ENCODE results near the gene FBLN2.

Gene FBLN2

GRCh38 chr3:13596426-13597205 is 47.7 kb downstream of the FBLN2 start:
- Histone ChIP-seq H3K36me3 (ENCODE audit: insufficient read depth, low read length) (no peaks in the 10 kb centered on the region), H3K4me3 (ENCODE audit: low read length) (no peak overlapping the region), H2AFZ (ENCODE audit: low read depth, low read length) (no peak overlapping the region), H3K27me3 (ENCODE audit: insufficient read depth, low read length) (no peaks in the 10 kb centered on the region), H3K4me1 (ENCODE audit: insufficient read depth, low read length) (no peaks in the 10 kb centered on the region), H3K9me3 (ENCODE audit: low read length) (no peaks in the 10 kb centered on the region)

GRCh38 chr3:13597661-13598060 is 48.7 kb downstream of the FBLN2 start:
- H3K9me3 ChIP-seq (ENCODE audit: low read length): no peaks in the 10 kb centered on the region
- no peaks in the 10 kb centered on the region for H3K4me1 ChIP-seq (ENCODE audit: insufficient read depth, low read length)
- no peaks in the 10 kb centered on the region for H3K27me3 ChIP-seq (ENCODE audit: insufficient read depth, low read length)
- no peak overlapping the region for H2AFZ ChIP-seq (ENCODE audit: low read depth, low read length)
- no peaks in the 10 kb centered on the region for H3K36me3 ChIP-seq (ENCODE audit: insufficient read depth, low read length)
- H3K4me3 ChIP-seq (ENCODE audit: low read length): no peak overlapping the region

GRCh38 chr3:13598201-13598600 is 49.3 kb downstream of the FBLN2 start:
- Histone ChIP-seq H3K9me3 (ENCODE audit: low read length) (no peaks in the 10 kb centered on the region), H3K4me3 (ENCODE audit: low read length) (no peak overlapping the region), H3K27me3 (ENCODE audit: insufficient read depth, low read length) (no peaks in the 10 kb centered on the region), H2AFZ (ENCODE audit: low read depth, low read length) (no peak overlapping the region), H3K4me1 (ENCODE audit: insufficient read depth, low read length) (no peaks in the 10 kb centered on the region), H3K36me3 (ENCODE audit: insufficient read depth, low read length) (no peaks in the 10 kb centered on the region)

- H3K4me3 ChIP-seq (ENCODE audit: low read length): no peak overlapping the region
- H3K27me3 ChIP-seq (ENCODE audit: insufficient read depth, low read length): no peaks in the 10 kb centered on the region
- no peaks in the 10 kb centered on the region for H3K36me3 ChIP-seq (ENCODE audit: insufficient read depth, low read length)
- H3K4me1 ChIP-seq (ENCODE audit: insufficient read depth, low read length): no peaks in the 10 kb centered on the region
- no peak overlapping the region for H2AFZ ChIP-seq (ENCODE audit: low read depth, low read length)
- H3K9me3 ChIP-seq (ENCODE audit: low read length): no peaks in the 10 kb centered on the region
Measured at GRCh38 chr3:13598926-13599886, 50.3 kb downstream of the FBLN2 start.

- H3K27me3 ChIP-seq (ENCODE audit: insufficient read depth, low read length): no peaks in the 10 kb centered on the region
- H3K9me3 ChIP-seq (ENCODE audit: low read length): no peaks in the 10 kb centered on the region
- H3K4me3 ChIP-seq (ENCODE audit: low read length): no peak overlapping the region
- H2AFZ ChIP-seq (ENCODE audit: low read depth, low read length): no peak overlapping the region
- no peaks in the 10 kb centered on the region for H3K36me3 ChIP-seq (ENCODE audit: insufficient read depth, low read length)
- no peaks in the 10 kb centered on the region for H3K4me1 ChIP-seq (ENCODE audit: insufficient read depth, low read length)
Measured at GRCh38 chr3:13599887-13600450, 51.0 kb downstream of the FBLN2 start.

- no peaks in the 10 kb centered on the region for H3K4me1 ChIP-seq (ENCODE audit: insufficient read depth, low read length)
- no peaks in the 10 kb centered on the region for H3K27me3 ChIP-seq (ENCODE audit: insufficient read depth, low read length)
- H3K36me3 ChIP-seq (ENCODE audit: insufficient read depth, low read length): no peaks in the 10 kb centered on the region
- no peaks in the 10 kb centered on the region for H3K9me3 ChIP-seq (ENCODE audit: low read length)
- H2AFZ ChIP-seq (ENCODE audit: low read depth, low read length): no peak overlapping the region
- no peak overlapping the region for H3K4me3 ChIP-seq (ENCODE audit: low read length)
Measured at GRCh38 chr3:13600950-13601691, 52.2 kb downstream of the FBLN2 start.

GRCh38 chr3:13601692-13602080 is 52.8 kb downstream of the FBLN2 start:
- no peaks in the 10 kb centered on the region for H3K27me3 ChIP-seq (ENCODE audit: insufficient read depth, low read length)
- no peak overlapping the region for H3K4me3 ChIP-seq (ENCODE audit: low read length)
- no peak overlapping the region for H2AFZ ChIP-seq (ENCODE audit: low read depth, low read length)
- H3K9me3 ChIP-seq (ENCODE audit: low read length): no peaks in the 10 kb centered on the region
- no peaks in the 10 kb centered on the region for H3K36me3 ChIP-seq (ENCODE audit: insufficient read depth, low read length)
- no peaks in the 10 kb centered on the region for H3K4me1 ChIP-seq (ENCODE audit: insufficient read depth, low read length)

GRCh38 chr3:13605555-13605954 is 56.6 kb downstream of the FBLN2 start:
- Histone ChIP-seq H3K36me3 (ENCODE audit: insufficient read depth, low read length) (no peaks in the 10 kb centered on the region), H3K9me3 (ENCODE audit: low read length) (no peaks in the 10 kb centered on the region), H2AFZ (ENCODE audit: low read depth, low read length) (no peak overlapping the region), H3K4me3 (ENCODE audit: low read length) (no peak overlapping the region), H3K27me3 (ENCODE audit: insufficient read depth, low read length) (no peaks in the 10 kb centered on the region), H3K4me1 (ENCODE audit: insufficient read depth, low read length) (no peaks in the 10 kb centered on the region)

GRCh38 chr3:13607821-13608597 is 59.1 kb downstream of the FBLN2 start:
- H3K27me3 ChIP-seq (ENCODE audit: insufficient read depth, low read length): no peaks in the 10 kb centered on the region
- no peaks in the 10 kb centered on the region for H3K4me1 ChIP-seq (ENCODE audit: insufficient read depth, low read length)
- H2AFZ ChIP-seq (ENCODE audit: low read depth, low read length): no peak overlapping the region
- no peaks in the 10 kb centered on the region for H3K9me3 ChIP-seq (ENCODE audit: low read length)
- no peaks in the 10 kb centered on the region for H3K36me3 ChIP-seq (ENCODE audit: insufficient read depth, low read length)
- no peak overlapping the region for H3K4me3 ChIP-seq (ENCODE audit: low read length)

GRCh38 chr3:13608969-13609725 is 60.2 kb downstream of the FBLN2 start:
- no peaks in the 10 kb centered on the region for H3K27me3 ChIP-seq (ENCODE audit: insufficient read depth, low read length)
- no peaks in the 10 kb centered on the region for H3K9me3 ChIP-seq (ENCODE audit: low read length)
- no peaks in the 10 kb centered on the region for H3K4me1 ChIP-seq (ENCODE audit: insufficient read depth, low read length)
- no peak overlapping the region for H2AFZ ChIP-seq (ENCODE audit: low read depth, low read length)
- no peaks in the 10 kb centered on the region for H3K36me3 ChIP-seq (ENCODE audit: insufficient read depth, low read length)
- H3K4me3 ChIP-seq (ENCODE audit: low read length): no peak overlapping the region

- Histone ChIP-seq H3K4me1 (ENCODE audit: insufficient read depth, low read length) (no peaks in the 10 kb centered on the region), H2AFZ (ENCODE audit: low read depth, low read length) (no peak overlapping the region), H3K36me3 (ENCODE audit: insufficient read depth, low read length) (no peaks in the 10 kb centered on the region), H3K4me3 (ENCODE audit: low read length) (no peak overlapping the region), H3K27me3 (ENCODE audit: insufficient read depth, low read length) (no peaks in the 10 kb centered on the region), H3K9me3 (ENCODE audit: low read length) (no peaks in the 10 kb centered on the region)
Measured at GRCh38 chr3:13610006-13610570, 61.2 kb downstream of the FBLN2 start.
